Measurements from ENCODE around the gene TNIP3. TPM values are rescaled to one million over a fixed set of nuclear protein-coding genes. Genes with fewer than 3 reads are reported as not detected.

Gene TNIP3
- total and polyA plus RNA-seq, 2 of the 4 experiments (the other 2 are of a cell fraction): 0.10 to 0.18 TPM

- no peak overlapping the region for H3K14ac ChIP-seq (replicated peaks; ENCODE audit: low read depth, low read length)
- CTCF ChIA-PET: interaction anchor here (0.7 kb wide), 1 partner anchor 13 kb away, joined by 3 read pairs; no protein-coding TSS in a partner anchor
Measured at GRCh38 chr4:121130326-121130660, 33.8 kb downstream of the TNIP3 start.

More at GRCh38 chr4:121130326-121130660, 33.8 kb downstream of the TNIP3 start:
- no peak overlapping the region for H3K27ac ChIP-seq (ENCODE audit: insufficient read depth, low read length)
- no peaks in the 10 kb centered on the region for H4K20me1 ChIP-seq (ENCODE audit: insufficient read depth, low read length)
- H3K4ac ChIP-seq (ENCODE audit: low read depth, low read length): no peak overlapping the region
- H3K36me3 ChIP-seq (ENCODE audit: control insufficient read depth, insufficient read depth, low read length): no peaks in the 10 kb centered on the region
- no peak overlapping the region for H3K4me3 ChIP-seq (ENCODE audit: insufficient read depth, low read depth, low read length)
- no peak overlapping the region for H3K23ac ChIP-seq (ENCODE audit: low read depth, low read length)
- intact Hi-C loops (cut with micrococcal nuclease): no loop called here
- no peak for DNase-seq
- no peak overlapping the region for H4K5ac ChIP-seq (ENCODE audit: low read depth, low read length)
- no peaks in the 10 kb centered on the region for H3K9me3 ChIP-seq (ENCODE audit: control insufficient read depth, insufficient read depth, low read length)
- H2BK20ac ChIP-seq (ENCODE audit: low read depth, low read length): no peak overlapping the region
- H3K4me2 ChIP-seq (ENCODE audit: low read depth, low read length): no peak overlapping the region
- H4K8ac ChIP-seq (ENCODE audit: low read depth in 2 of 2, low read length in 2 of 2): no peak overlapping the region
- BruUV-seq (replicated peaks): no TSS peak
- H2BK15ac ChIP-seq (ENCODE audit: low read depth, low read length): no peak overlapping the region
- H3K79me1 ChIP-seq (ENCODE audit: low read depth in 1 of 2, low read length in 2 of 2): no peaks in the 10 kb centered on the region
- H3K9ac ChIP-seq (ENCODE audit: low read depth, low read length): no peak overlapping the region
- H2BK5ac ChIP-seq (ENCODE audit: low read depth, low read length, poor library complexity, severe bottlenecking): no peak overlapping the region
- POLR2A ChIA-PET (ENCODE audit: unreplicated experiment): no interaction called here
- TF ChIP-seq SMC3 (IDR thresholded peaks at IDR 0.05; ENCODE audit: low read depth, low read length) (no peak), CTCF (conservative IDR thresholded peaks at IDR 0.05; ENCODE audit: low read depth, low read length) (no peak), MXI1 (IDR thresholded peaks at IDR 0.05; ENCODE audit: borderline replicate concordance, low read depth, low read length) (no peak), RAD21 (IDR thresholded peaks at IDR 0.05; ENCODE audit: low read length) (no peak), RCOR1 (IDR thresholded peaks at IDR 0.05; ENCODE audit: insufficient replicate concordance, low read length) (no peak), CHD1 (IDR thresholded peaks at IDR 0.05; ENCODE audit: low read depth, low read length) (no peak), BHLHE40 (IDR thresholded peaks at IDR 0.05; ENCODE audit: low read depth, low read length) (no peak), ELK1 (IDR thresholded peaks at IDR 0.05; ENCODE audit: borderline replicate concordance, low read depth, low read length) (no peak), MAZ (IDR thresholded peaks at IDR 0.05; ENCODE audit: borderline replicate concordance, low read depth, low read length) (no peak), POLR2A (IDR thresholded peaks at IDR 0.05; ENCODE audit: low read depth, low read length) (no peak), CEBPB (IDR thresholded peaks at IDR 0.05; ENCODE audit: low read depth, low read length) (no peak), RFX5 (IDR thresholded peaks at IDR 0.05; ENCODE audit: low read depth, low read length) (no peak), USF2 (IDR thresholded peaks at IDR 0.05; ENCODE audit: low read depth, low read length) (no peak), NFE2L2 (IDR thresholded peaks at IDR 0.05; ENCODE audit: low read depth, low read length) (no peak), MAFK (IDR thresholded peaks at IDR 0.05; ENCODE audit: low read depth, low read length) (no peak)
- H3K56ac ChIP-seq (ENCODE audit: extremely low read depth, insufficient read depth, low read length): no peak overlapping the region
- H2AK9ac ChIP-seq (replicated peaks; ENCODE audit: low read depth, low read length, poor library complexity): no peak overlapping the region
- no peaks in the 10 kb centered on the region for H3K9me1 ChIP-seq (ENCODE audit: insufficient read depth, low read length)
- no peak overlapping the region for H2BK120ac ChIP-seq (ENCODE audit: low read depth, low read length)
- H4K91ac ChIP-seq (ENCODE audit: insufficient read depth, low read depth, low read length): no peak overlapping the region
- no peak overlapping the region for H2AK5ac ChIP-seq (ENCODE audit: low read depth, low read length)
- ATAC-seq (ENCODE audit: low read depth): no peak
- no peak overlapping the region for H2AFZ ChIP-seq (replicated peaks; ENCODE audit: low read length, poor library complexity)
- dilution Hi-C loops (cut with HindIII; ENCODE audit: low sequenced_read_pairs, unreplicated experiment): no loop called here
- no peaks in the 10 kb centered on the region for H3K4me1 ChIP-seq (ENCODE audit: control insufficient read depth, insufficient read depth, low read length)
- H3K27me3 ChIP-seq (ENCODE audit: control insufficient read depth, insufficient read depth, low read length): no peaks in the 10 kb centered on the region
- no CpG with 5 or more reads among the region's 4 CpGs for WGBS, 2 experiments (ENCODE audit: extremely low coverage in 2 of 2, insufficient read length in 1 of 2)
- H3K18ac ChIP-seq (ENCODE audit: low read depth, low read length): no peak overlapping the region
- in situ Hi-C loops (cut with MboI; ENCODE audit: low sequenced_read_pairs): no loop called here
